Tibial nerve (tissue), 4 donors: ENCODE data around the gene MRM1. TPM values are rescaled to one million over a fixed set of nuclear protein-coding genes. Genes with fewer than 3 reads are reported as not detected.
A peak's percentile ranks its signal among the peaks of the same experiment; 100 is the strongest.

ENCODE experiments used
- DNase-seq, 2 donors: peaks; one replicate each; pipeline ENCODE4 v3.0.0-alpha.2; 2019; ENCODE audit warnings: low spot score in 2 of 2
- H3K27ac ChIP-seq, 4 donors: fragments of 200-600 bp; sonication (generic) in 3 of 4; one replicate each; pipeline ENCODE4 v1.5.1; 2017 to 2019; ENCODE audit warnings: mild to moderate bottlenecking in 1 of 4
- H3K27me3 ChIP-seq, 2 donors: fragments of 200-600 bp; sonication (generic) in 1 of 2; one replicate each; pipeline versions ENCODE4 v1.5.1 to v1.6.0; 2017 to 2019
- H3K36me3 ChIP-seq, 3 donors: fragments of 200-600 bp; sonication (generic); one replicate each; pipeline ENCODE4 v1.5.1; 2018 to 2019
- H3K4me1 ChIP-seq, 4 donors: fragments of 200-600 bp; sonication (generic) in 3 of 4; one replicate each; pipeline ENCODE4 v1.5.1; 2017 to 2019
- H3K4me3 ChIP-seq, 4 donors: fragments of 200-600 bp; sonication (generic) in 3 of 4; one replicate each; pipeline ENCODE4 v1.5.1; 2017 to 2019; ENCODE audit warnings: mild to moderate bottlenecking in 1 of 4, moderate library complexity in 1 of 4
- H3K9me3 ChIP-seq, 4 donors: fragments of 200-600 bp; sonication (generic) in 3 of 4; one replicate each; pipeline ENCODE4 v1.5.1; 2017 to 2019
- EP300 ChIP-seq, 2 donors: sonication (generic); formaldehyde crosslinking; IDR thresholded peaks; one replicate each; pipeline ENCODE4 v1.6.1; 2017; ENCODE audit warnings: antibody characterized with exemption in 2 of 2, mild to moderate bottlenecking in 1 of 2
- POLR2A ChIP-seq, 2 donors: fragments of 450-650 bp; IDR thresholded peaks; one replicate each; pipeline ENCODE4 v1.6.1; 2017; ENCODE audit warnings: antibody characterized with exemption in 2 of 2, mild to moderate bottlenecking in 2 of 2, moderate library complexity in 2 of 2
- WGBS, 2 donors: methylation state at CpG; one replicate each; pipeline ENCODE4 v1.1.5; 2018; 5-methylcytosine and 5-hydroxymethylcytosine counted together
- total RNA-seq, 4 donors: library from RNA; depleted of rRNA; stranded (reverse); fragments of >200 nt; gene quantifications; one replicate each; pipeline ENCODE4 v1.1.0, GENCODE V29; 2016
- TF ChIP-seq, protein P1 (sequence below), 5 experiments: fragments of 200-600 bp in 3 of 5; fragments of 450-650 bp in 2 of 5; sonication (generic) in 3 of 5; IDR thresholded peaks; one replicate each; pipeline ENCODE4 v1.5.1; 2016 to 2019; ENCODE audit warnings: antibody characterized with exemption in 5 of 5, mild to moderate bottlenecking in 3 of 5, moderate library complexity in 2 of 5

Gene MRM1
- total RNA-seq, 4 donors from 2014 or later, result 9.8 to 14.2 (median 11.5) TPM

DNA sequence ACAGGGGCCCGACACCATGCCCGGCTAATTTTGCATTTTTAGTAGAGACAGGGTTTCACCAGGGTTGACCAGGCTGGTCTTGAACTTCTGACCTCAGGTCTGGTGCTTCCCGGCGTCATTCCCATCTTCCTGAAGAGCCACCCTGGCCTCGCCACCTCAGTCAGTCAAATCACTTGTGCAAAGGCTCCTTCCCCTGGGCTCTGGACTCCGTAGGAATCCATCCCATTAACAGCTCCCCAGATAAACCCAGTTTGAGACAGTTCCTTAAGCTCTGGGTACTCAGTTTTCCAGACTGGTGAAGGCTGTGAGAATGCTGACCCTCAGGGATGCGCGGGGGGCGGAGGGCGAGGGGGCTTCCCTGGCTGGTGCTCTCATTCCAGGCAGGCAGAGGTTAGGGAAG is 39.5 kb downstream of the MRM1 start:
- Histone ChIP-seq H3K4me3 (no peak overlapping the region), H3K27me3 (peaks cover 3 to 91% of the 10 kb centered on the region in 2 donors), H3K4me1 (peaks cover 0 to 21% (median 15%) of the 10 kb centered on the region in 4 donors), H3K27ac (no peak overlapping the region), H3K36me3 (no peaks in the 10 kb centered on the region), H3K9me3 (no peaks in the 10 kb centered on the region)
- WGBS, 2 donors, result 58% methylated on average over 9 to 10 of the region's 10 CpGs
- DNase-seq, result no peak
- TF ChIP-seq, protein P1, sequence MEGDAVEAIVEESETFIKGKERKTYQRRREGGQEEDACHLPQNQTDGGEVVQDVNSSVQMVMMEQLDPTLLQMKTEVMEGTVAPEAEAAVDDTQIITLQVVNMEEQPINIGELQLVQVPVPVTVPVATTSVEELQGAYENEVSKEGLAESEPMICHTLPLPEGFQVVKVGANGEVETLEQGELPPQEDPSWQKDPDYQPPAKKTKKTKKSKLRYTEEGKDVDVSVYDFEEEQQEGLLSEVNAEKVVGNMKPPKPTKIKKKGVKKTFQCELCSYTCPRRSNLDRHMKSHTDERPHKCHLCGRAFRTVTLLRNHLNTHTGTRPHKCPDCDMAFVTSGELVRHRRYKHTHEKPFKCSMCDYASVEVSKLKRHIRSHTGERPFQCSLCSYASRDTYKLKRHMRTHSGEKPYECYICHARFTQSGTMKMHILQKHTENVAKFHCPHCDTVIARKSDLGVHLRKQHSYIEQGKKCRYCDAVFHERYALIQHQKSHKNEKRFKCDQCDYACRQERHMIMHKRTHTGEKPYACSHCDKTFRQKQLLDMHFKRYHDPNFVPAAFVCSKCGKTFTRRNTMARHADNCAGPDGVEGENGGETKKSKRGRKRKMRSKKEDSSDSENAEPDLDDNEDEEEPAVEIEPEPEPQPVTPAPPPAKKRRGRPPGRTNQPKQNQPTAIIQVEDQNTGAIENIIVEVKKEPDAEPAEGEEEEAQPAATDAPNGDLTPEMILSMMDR (IDR thresholded peaks at IDR 0.05), result no peak
- TF ChIP-seq EP300 (IDR thresholded peaks at IDR 0.05) (no peak), POLR2A (IDR thresholded peaks at IDR 0.05) (no peak)

DNA sequence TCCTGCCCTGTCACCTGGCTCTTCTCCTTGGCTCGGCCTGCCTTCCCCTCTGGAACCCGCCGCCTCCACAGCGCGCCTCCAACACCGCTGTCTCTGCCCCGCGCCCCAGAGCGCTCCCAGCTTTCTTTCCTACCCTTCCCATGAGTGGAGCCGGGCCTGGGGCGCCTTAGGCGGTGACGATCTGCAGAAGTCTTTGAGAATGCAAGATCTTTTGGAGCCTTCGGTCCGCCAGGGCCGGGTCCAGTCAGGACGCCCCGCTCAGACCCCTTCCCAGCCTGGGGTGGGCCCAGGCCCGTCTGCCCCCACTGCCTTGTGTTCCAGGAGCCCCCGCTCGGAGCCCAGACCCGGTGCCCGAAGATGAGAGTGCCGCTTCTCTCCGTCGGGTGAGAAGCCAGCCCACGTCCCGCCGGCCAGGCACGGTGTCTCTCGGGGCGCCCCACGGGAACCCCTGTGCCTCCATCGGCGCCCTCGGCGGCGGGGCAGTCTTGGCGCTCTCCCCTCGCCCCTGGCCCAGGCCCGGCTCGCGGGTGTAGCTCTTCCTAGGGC is 40.0 kb downstream of the MRM1 start:
- peaks cover 0 to 21% (median 15%) of the 10 kb centered on the region in 4 donors for H3K4me1 ChIP-seq
- no peak for DNase-seq
- H3K27ac ChIP-seq, result no peak overlapping the region
- H3K36me3 ChIP-seq, result no peaks in the 10 kb centered on the region
- no peak for TF ChIP-seq EP300 (IDR thresholded peaks at IDR 0.05)
- TF ChIP-seq POLR2A (IDR thresholded peaks at IDR 0.05), result no peak
- TF ChIP-seq, protein P1 (IDR thresholded peaks at IDR 0.05), result no peak
- H3K27me3 ChIP-seq, result peaks cover 3 to 91% of the 10 kb centered on the region in 2 donors
- H3K9me3 ChIP-seq, result no peaks in the 10 kb centered on the region
- peak overlapping the region in 3 of 4 donors; percentile 17 to 41 (median 26) for H3K4me3 ChIP-seq
- WGBS, 2 donors, result 1 to 4% methylated on average over 13 to 25 of the region's 43 CpGs

DNA sequence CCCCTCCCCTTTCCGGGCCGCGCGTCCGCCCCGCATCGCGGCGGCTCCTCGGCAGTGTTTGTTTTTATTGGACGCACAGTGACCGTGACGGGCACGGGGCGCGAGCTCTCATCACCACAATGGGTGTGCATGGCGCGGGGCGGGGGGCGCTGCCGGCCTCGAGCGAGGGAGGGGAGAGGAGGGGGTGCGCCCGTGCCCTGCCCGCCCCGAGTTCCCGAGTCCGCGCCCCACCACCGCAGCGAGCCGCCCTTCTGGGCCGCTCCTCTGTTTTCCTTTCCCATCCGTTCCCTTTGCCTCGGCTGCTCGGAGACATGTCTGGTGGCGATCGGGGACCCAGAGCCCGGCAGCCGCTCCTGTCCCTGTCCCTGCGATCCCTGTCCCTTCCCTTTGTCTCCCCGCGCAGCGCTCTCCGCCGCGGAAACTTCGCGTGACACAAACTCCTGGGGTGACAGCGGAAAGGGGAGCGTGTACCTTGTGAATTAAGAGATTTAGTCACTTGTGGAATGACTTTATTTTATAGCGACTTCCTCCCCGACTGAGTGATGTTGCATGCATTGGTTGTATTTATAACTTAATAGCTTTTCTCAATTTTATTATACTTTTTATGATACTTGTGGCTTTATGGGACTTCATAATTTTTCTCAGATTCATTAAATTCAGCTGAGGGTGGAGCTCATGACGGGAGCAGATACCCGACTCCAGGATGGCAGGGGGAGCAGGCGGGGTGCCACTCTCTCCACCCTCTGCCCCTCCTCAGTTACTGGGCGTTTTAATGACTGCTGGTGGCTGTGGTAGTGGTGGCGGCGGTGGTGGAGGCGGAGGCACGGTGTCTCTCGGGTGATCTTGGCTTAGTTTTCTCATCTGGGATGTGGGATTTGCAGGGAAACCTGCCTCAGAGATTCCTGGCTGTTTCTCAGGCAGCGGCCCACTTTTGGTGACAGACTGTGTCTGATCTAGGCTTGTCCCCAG is 40.8 kb downstream of the MRM1 start:
- Histone ChIP-seq H3K9me3 (no peaks in the 10 kb centered on the region), H3K4me3 (peak overlapping the region in 3 of 4 donors; percentile 17 to 41 (median 26)), H3K27ac (no peak overlapping the region), H3K4me1 (peaks cover 0 to 21% (median 15%) of the 10 kb centered on the region in 4 donors), H3K36me3 (no peaks in the 10 kb centered on the region), H3K27me3 (peaks cover 3 to 96% of the 10 kb centered on the region in 2 donors)
- no peak for DNase-seq
- WGBS, 2 donors, result 4% methylated on average over 33 to 60 of the region's 64 CpGs
- TF ChIP-seq, protein P1 (IDR thresholded peaks at IDR 0.05), result no peak
- TF ChIP-seq POLR2A (IDR thresholded peaks at IDR 0.05) (no peak), EP300 (IDR thresholded peaks at IDR 0.05) (no peak)

DNA sequence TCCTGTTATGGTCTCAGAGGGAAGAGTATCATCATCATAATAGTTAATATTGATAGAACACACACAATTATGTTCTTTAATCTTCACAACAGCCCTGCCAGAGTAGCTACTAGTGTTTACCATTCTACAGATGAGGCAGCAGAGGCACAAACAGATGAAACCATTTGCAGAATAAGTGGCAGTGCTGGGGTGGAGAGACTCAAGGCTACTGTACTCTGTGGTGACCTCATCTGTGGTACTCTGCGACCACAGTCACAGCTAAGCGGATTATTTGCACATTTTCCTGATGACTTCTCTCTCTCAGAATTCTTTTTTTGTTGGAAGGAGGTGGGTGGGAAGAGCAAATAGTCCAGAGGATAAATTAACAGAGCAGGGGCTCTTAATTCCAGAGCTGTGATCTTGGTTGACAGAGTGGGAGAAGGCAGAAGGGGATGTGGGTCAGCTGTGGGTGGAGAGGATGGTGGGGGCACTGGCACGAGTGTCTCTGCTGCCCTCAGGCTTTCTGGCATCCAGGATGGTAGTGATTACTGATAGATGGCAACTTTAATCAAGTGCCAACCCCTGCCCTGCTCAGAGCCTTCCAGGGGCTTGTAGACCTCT is 41.8 kb downstream of the MRM1 start:
- Histone ChIP-seq H3K27ac (no peak overlapping the region), H3K4me3 (no peak overlapping the region), H3K9me3 (no peaks in the 10 kb centered on the region), H3K4me1 (peaks cover 0 to 21% (median 15%) of the 10 kb centered on the region in 4 donors), H3K36me3 (no peaks in the 10 kb centered on the region), H3K27me3 (peaks cover 3 to 99% of the 10 kb centered on the region in 2 donors)
- 30 to 45% methylated on average over 3 of the region's 3 CpGs for WGBS, 2 donors
- no peak for DNase-seq
- TF ChIP-seq EP300 (IDR thresholded peaks at IDR 0.05) (no peak), POLR2A (IDR thresholded peaks at IDR 0.05) (no peak)
- TF ChIP-seq, protein P1 (IDR thresholded peaks at IDR 0.05), result no peak
